Umbilical cord (tissue), 2 donors: ENCODE measurements around the gene PTPRCAP. TPM values are rescaled to one million over a fixed set of nuclear protein-coding genes. Genes with fewer than 3 reads are reported as not detected.
"Not testable (repeated sequence)": the region's sequence is repeated elsewhere in the genome, so short reads cannot be mapped to it uniquely, and the experiment has no call there.

ENCODE experiments used
- DNase-seq: peaks from one replicate; pipeline ENCODE4 v3.0.0-alpha.2; 2015; ENCODE audit warnings: low spot score
- total RNA-seq: library from RNA; depleted of rRNA; stranded (reverse); fragments of >200 nt; gene quantifications from one replicate; pipeline ENCODE4 v1.2.3, GENCODE V29; 2014; ENCODE audit warnings: low replicate concordance; ENCODE audit not compliant: insufficient read depth

The PTPRCAP gene
- total RNA-seq, 1 donor from 2014 or later: 9.9 TPM

DNA sequence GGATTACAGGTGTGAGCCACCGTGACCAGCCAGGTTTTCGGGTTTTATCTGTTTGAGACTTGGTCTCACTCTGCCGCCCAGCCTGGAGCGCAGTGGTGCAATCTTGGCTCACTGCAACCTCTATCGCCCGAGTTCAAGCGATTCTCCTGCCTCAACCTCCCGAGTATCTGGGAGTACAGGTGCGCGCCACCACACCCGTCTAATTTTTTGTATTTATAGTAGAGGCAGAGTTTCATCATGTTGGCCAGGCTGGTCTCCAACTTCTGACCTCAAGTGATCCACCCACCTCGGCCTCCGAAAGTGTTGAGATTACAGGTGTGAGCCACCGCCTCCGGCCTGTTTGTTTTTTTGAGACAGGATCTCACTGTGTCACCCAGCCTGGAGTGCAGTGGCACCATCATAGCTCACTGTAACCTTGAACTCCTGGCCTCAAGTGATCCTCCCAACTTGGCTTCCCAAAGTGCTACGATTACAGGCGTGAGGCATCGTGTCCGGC is 10.1 kb downstream of the PTPRCAP start:
- not testable (repeated sequence) for DNase-seq

DNA sequence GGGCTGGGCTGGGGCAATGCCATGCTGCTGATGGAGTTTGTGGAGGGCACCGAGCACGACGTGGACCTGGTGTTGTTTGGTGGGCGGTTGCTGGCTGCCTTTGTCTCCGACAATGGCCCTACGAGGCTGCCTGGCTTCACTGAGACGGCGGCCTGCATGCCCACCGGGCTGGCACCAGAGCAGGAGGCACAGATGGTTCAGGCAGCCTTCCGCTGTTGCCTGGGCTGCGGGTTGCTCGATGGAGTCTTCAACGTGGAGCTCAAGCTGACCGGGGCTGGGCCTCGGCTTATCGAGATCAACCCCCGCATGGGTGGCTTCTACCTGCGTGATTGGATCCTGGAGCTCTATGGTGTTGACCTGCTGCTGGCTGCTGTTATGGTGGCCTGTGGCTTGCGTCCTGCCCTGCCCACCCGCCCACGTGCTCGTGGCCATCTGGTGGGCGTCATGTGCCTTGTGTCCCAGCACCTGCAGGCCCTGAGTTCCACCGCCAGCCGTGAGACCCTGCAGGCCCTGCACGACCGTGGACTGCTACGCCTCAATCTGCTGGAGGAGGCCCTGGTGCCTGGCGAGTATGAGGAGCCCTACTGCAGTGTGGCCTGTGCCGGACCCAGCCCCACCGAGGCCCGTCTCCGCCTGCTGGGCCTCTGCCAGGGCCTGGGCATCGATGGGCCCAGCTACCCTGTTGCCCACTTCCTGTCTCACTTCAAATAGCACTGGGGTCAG is 13.4 kb downstream of the PTPRCAP start:
- DNase-seq: no peak

DNA sequence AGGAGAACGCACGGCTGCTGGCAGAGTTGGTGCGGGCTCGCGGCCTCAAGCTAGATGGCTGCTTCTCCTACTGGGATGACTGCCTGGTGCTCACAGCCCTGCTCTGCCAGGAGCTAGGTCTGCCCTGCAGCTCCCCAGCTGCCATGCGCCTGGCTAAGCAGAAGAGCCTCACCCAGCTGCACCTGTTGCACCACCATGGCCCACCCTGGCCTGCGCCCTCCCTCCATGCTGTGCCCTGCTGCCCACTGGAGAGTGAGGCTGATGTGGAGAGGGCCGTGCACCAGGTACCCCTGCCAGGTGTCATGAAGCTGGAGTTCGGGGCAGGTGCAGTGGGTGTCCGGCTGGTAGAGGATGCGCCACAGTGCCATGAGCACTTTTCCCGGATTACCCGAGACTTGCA is 14.0 kb downstream of the PTPRCAP start:
- DNase-seq: no peak

DNA sequence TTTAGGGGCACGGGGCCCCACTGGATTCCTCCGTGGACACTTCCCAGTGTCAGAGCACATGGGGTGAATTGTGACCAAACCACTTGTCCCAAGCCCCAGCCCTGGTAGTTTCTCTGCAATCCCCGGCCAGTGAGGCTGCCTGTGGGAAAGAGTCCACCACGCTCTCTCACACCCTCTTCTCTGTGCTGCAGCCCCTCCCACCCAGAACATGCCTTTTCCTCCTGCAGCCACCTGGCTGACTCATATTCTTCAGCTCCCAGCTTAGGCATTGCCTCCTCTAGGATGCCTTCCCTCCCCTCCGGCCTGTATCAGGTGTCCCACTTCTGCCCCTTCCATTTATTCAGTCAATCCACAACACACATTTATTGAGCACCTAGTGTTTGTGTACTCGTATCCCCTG is 14.6 kb downstream of the PTPRCAP start:
- DNase-seq: no peak

DNA sequence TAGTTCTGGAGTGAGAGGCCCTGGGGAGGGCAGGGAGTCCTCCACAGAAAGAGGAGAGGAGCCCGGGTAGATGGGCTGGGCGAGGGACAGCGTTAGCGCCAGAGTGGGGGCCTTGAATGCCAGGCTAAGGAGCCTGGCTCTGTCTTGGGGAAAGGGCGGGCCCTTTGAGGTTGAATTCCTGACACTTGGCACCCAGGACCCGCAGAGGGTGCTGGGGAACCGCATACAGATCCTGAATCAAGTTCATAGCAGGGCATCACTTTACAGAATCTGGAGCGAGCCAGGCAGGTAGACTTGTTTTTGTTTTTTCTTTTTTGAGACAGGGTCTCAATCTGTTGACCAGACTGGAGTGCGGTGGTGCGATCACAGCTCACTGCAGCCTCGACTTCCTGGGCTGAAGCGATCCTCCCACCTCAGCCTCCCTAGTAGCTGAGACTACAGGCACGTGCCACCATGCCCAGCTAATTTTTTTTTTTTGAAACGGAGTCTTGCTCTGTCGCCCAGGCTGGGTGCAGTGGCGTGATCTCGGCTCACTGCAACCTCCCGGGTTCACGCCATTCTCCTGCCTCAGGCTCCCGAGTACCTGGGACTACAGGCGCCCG is 16.0 kb downstream of the PTPRCAP start:
- DNase-seq: no peak

DNA sequence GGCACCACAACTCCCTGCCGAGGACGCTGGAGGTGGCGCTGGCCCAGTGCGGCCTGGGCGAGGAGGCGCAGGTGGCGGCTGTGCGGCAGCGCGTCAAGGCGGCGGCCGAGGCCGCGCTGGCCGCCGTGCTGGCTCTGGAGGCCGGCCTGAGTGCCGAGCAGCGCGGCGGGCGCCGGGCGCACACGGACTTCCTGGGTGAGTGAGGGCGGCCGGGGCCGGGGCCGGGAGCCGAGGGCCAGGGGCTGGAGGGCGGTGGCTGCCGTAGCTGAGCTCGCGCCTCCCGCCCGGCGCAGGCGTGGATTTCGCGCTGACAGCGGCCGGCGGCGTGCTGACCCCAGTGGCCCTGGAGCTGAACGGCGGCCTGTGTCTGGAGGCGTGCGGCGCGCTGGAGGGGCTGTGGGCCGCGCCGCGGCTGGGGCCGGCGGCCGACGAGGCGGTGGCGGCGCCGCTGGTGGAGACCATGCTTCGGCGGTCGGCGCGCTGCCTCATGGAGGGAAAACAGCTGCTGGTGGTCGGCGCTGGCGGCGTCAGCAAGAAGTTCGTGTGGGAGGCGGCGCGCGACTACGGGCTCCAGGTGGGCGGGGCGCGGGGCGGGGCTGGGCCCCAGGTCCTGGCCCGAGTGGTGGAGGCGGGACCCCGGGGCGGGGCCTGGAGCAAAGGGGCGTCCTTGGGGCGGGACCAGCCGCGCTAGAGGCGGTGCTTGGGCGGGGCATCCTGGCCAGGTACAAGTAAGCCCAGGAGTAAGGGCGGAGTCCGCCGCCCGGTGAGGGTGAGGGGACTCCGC is 16.6 kb downstream of the PTPRCAP start:
- peak; percentile 95 for DNase-seq

DNA sequence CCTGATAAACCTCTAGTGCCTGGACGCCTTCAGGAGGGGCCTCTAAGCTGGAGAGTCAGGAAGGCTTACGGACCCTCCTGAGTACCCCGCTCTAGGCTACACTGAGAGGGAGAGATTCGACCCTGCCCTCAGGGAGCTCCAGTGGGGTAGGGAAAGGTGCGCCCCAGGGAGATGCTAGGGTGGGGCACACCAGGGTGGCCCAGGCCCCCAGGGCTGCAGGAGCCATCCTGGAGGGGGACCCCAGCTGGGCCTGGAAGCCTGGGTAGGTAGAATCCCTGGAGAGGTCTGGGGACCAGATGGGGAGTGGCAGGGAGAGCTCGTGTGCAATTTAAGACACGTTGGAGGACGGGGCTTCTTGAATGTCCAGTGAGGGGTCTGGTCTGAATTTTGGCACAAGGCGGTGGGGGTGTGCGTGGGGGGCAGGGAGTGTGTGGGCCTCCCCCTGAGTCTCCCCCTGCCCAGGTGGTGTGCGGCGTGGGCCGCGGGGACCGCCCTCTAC is 17.3 kb downstream of the PTPRCAP start:
- DNase-seq: no peak

DNA sequence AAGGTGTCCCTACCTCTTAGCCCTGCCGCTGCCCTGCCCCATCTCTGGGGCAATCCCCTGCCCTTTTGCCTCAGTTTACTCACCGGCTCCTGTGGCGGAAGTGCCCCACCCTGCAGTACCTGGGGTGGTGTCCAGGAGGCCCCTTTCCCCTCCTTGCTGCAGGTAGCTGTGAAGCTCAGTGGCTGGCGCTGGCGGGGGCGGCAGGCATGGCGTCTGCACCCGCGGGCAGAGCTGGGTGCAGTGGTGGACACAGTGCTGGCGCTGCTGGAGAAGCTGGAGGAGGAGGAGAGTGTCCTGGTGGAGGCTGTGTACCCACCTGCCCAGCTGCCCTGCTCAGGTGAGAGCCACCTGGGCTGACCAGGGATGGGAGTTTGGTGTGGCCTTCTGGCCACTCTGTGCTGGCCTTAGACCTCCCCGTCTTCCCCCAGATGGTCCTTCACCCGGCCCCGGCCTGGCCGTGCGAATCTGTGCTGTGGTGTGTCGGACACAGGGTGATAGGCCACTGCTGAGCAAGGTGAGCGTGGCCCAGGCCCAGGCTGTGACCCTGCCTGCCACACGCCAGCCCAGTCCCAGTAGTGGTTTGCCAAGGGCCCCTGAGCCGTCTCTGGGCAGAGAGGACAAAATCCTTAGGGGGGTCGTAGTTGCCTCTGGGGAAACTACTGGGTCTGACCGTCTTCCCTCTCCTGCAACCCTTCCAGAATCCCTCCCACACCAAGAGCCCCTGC is 18.0 kb downstream of the PTPRCAP start:
- no peak for DNase-seq

DNA sequence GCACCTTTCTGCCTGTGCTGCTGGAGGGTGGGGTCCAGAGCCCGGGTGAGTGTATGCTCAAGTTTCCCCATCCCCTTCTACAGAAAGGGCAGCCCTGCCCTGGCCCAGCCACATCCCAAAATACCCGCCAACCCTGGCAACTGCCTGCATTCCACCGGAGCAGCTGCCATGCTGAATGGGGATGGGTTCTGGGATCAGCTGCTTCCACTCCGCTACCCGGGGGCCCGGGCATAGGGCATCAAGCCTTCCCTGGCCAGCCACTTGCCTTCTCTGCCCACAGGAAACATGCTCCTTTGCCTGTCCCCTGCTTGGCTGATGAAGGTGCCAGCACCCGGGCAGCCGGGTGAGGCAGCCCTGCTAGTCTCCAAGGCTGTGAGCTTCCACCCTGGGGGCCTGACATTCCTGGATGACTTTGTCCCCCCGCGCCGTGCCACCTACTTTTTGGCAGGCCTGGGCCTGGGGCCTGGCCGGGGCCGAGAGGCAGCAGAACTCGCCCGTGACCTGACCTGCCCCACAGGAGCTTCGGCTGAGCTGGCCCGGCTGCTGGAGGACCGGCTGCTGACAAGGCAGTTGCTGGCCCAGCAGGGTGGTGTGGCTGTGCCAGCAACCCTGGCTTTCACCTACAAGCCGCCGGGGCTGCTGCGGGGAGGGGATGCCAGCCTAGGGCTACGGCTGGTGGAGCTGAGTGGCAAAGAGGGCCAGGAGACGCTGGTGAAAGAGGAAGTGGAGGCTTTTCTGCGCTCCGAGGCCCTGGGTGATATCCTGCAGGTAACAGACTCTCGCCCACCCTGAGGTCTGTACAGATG is 18.8 kb downstream of the PTPRCAP start:
- DNase-seq: no peak

DNA sequence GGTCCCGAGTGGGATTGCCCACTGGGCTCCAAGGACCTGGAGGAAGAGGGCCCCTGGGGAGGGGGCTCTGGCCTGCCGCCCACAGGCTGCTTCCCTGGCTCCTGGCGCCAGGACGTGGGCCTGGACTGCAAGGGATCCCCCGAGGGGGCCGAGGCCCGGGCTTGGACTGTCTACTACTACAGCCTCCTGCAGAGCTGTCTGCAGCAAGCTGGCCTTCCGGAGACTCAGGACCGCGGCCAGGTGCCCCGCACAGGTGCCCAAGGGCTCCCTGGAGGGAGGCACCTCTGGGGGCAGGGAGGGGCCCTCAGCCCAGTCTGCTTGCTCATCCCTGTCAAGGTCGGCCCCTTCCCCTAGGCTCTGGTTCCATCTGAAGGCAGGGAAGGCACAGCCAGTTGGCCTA is 20.1 kb downstream of the PTPRCAP start:
- no peak for DNase-seq

DNA sequence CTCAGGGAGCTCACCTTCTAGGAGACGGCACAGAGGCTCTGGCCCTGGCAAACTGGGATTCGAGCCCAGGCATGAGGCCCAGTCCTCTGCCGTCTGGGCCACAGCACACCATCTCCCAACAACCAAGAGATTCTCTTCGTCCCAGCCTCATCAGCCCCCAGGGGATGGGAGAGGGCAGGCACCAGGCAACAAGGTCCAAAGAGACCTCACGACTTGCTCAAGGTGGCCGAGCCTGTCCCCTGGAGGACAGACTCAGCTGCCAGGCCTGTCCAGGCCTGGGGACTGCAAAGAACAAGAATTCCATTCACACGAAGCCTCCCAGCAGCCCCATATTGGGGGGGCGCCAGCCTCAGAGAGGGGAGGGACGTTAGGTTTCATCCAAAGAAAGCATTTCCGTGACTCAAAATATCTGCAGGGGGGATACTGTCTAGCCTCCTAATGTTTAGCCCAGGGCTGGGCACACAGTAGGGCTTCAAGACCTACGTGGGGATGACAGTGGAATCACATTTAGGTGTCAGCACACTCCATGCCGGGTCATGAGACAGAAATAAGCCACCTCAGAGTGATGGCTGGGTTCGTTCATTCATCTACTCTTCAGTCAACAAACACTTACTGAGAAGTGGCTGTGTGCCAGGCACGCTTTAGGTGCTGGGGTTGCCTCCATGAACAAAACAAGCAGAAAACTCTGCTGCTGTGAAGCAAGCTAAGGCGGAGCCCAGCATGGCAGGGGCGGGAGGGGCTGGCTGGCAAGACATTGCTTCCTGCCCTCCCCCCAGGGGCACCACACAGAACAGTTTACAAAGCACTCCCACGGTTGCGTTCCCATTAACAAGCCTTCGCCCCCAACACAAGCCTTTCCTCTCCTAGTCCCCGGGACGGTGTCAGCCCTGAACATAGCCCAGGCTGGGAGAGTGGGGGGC is 20.8 kb downstream of the PTPRCAP start:
- peak; percentile 33 for DNase-seq

DNA sequence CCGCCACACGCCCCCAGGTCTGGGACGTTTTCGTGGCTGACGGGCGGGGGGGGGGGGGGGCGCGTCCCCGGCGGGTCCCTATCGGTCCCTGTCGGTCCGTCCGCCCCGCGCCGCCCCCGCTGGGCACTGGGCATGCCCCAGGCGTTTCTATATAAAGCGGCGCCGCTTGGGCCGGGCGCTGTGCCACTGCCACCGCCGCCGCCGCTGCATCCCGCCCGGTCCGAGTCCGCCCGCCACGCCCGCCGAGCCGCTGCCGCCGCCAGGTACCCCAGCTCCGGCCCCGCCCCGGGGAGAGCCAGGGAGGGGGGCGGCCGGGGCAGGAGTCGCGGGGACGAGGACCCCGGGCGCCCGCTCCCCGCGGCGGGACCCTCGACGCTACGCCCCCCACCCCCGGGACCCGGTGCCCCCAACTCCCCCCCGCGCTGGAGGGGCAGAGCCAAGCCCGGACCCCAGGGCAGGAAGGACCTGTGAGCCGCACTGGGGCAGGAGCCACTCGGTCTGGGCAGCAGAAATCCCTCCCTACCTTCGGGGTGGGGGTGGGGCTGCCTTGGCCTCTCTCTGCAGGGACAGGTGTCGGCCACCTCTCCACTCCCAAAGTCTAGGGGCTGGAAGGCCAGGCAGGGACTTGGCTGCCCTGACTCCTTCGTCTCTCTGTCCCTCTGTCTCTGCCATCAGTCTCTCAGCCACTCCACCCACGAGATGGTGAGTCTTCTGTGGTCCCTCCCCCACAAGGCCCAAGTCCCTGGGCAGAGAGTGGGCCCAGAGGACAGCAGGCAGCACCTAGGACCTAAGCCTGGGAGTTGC is 21.8 kb downstream of the PTPRCAP start, which contains the start of gene CARNS1:
CARNS1 (plus strand) TSS at position 178 of the 804 bp plus-strand sequence; CDS start at position 700, 522 bp downstream.
- DNase-seq: no peak

DNA sequence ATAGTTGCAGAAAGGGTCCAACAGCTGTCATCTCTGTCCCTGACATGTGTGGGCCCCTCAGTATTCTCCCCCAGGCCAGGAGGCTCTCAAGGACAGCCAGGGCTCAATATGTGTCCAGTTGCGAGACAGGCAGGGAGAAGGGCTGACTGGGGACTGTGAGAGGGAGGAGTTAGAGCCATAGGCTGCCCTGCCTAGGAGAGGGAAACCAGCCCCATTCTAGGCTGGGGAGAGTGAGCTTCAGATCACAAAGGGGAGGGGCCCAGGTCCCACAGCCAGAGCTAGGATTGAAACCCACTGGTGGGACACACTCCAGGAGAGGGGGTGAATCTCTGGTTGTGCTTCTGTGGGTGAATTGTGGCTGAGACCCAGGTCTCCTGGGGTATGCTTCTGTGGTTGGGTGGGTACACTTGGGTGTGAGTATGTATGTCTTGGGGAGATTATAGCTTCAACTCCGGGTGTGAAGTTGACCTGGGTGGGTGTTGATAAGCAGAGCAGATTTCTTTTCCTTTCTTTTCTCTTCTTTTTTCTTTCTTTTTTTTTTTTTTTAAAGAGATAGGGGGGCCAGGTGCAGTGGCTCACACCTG is 24.1 kb downstream of the PTPRCAP start:
- no peak for DNase-seq

DNA sequence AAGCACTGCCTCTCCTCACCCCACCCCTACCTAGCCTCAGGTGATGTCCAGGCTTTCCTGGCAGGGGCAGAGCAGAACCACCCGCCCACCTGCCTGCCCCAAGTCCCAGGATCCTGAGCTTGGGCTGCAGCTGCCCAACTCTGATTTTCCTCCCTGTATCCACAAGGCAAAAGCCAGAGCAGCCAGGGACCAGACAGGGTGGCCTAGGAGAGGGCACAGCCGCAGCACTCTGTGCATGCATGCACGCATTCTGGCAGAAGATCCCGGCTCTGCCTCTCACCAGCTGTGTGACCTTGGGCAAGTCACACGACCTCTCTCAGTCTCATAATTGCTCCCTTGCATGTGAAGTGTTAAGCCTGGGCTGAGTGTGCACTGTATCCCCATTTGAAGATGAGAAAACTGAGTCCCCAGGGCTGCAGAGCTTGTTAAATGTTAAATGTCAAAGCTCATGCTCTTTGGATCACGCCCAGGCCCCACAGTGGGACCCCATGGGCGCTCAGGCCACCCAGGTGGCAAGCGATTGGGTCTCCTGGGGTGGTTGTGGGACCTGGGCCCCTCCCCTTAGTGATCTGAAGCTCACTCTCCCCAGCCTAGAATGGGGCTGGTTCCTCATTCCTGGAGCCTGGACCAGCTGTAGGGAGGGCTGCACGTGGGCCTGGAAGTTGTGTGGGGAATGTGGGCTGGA is 24.8 kb downstream of the PTPRCAP start:
- DNase-seq: no peak

DNA sequence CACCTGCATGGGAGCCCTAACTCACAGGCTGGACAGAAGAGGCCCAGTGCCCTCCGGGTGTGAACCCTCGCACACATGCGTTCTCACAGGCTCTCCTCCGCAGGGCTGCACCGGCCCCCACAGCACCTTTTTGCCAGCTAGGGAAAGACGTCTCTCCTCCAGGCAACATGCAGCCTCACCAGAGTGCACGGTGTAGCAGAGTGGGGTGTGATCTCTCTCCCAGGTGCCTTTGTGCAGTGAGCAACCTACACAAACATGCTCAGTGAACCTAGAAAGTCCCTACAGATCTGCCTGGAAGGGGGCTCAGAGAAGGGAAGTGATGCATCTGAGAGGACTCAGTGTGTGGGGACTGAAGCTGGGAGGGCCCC is 25.7 kb downstream of the PTPRCAP start:
- no peak for DNase-seq

DNA sequence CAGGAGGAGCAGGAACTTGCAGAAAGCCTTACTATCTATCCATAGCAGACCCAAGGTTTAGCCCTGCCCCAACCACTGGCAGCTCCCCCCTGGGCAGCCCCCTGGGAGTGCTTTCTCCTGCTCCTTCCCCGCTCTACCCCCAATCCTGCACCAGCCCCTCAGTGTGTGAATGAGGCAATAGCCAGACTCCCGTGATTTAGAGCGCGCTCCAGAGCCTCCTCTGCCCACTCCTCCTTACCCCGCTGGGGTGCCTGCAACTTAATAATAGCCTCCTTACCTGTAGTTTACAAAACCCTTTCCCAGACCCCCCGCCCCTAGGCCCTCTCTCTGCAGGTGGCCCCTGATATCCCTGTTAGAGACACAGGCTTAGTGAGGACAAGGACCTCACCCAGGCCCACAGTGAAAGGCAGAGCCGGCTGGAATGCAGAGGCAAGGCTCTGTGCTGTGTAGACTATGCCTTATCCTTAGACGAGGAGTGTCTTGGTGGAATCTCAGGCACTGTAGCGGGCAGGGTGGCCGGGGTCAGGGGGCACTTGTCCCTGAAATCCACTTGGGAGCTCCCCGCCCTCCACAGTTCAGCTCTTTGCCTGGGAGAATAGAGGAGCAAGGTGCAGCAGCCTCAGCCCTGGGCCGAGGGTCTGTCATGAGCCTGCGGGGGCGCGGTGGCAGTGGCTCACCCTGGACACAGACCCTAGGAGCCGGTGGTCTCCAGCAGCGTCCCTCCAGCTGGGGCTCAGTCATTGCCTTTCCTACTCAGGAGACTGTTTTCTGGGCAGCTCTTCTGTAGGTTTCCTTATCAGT is 26.3 kb downstream of the PTPRCAP start:
- DNase-seq: no peak

DNA sequence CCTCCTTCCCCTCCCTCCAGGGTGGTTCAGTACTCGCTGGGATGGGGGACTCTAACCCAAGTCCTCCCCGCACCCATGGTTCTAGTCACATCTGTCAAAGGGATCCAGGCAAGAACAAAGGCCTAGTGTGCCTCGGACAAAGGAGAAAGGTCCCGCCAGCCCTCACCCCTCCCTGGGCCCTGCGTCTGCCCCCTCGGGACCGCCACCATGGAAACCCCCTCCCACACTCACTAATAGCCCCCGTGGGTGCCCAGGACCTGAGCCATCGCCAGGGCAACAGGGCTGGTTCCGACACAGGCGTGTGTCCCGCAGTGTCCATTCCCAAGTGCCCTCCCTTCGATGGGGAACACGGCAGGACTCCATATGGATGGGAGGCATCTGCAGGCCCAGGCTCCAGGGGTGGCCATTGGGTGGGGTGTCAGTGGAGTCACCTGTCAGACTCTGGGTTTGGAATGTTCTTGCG is 27.1 kb downstream of the PTPRCAP start:
- no peak for DNase-seq
